Activated T-cell treated with anti-CD3 and anti-CD28 coated beads, Interleukin-2, amount 50 U/mL, for 72 hours (primary cell): Measurements from ENCODE around the gene PDGFRB. TPM values are rescaled to one million over a fixed set of nuclear protein-coding genes. Genes with fewer than 3 reads are reported as not detected.

Experiments used
- ATAC-seq, 2 donors: fragments of 150-1000 bp; cut with Tn5 transposase; replicated peaks in 1 of 2; 2 replicates each; pipeline ENCODE4 v1.10.0; 2021; ENCODE audit warnings: moderate library complexity in 2 of 2, mild to moderate bottlenecking in 1 of 2
- DNase-seq, 2 donors: peaks; one replicate each; pipeline ENCODE4 v3.0.0; 2021 to 2022; ENCODE audit warnings: mixed read lengths in 1 of 2
- H3K27ac Mint-ChIP-seq: one replicate; pipeline ENCODE4 v1.8.0; 2022; ENCODE audit warnings: mild to moderate bottlenecking, moderate library complexity, mixed read lengths
- H3K27me3 Mint-ChIP-seq: one replicate; pipeline ENCODE4 v1.8.0; 2022; ENCODE audit warnings: low read depth, mixed read lengths
- H3K36me3 Mint-ChIP-seq, 2 donors: one replicate each; pipeline ENCODE4 v1.8.0; 2022; ENCODE audit warnings: mixed read lengths in 2 of 2, mild to moderate bottlenecking in 1 of 2; ENCODE audit not compliant: insufficient read depth in 2 of 2
- H3K4me1 Mint-ChIP-seq: one replicate; pipeline ENCODE4 v1.8.0; 2022; ENCODE audit warnings: low read depth, mixed read lengths
- H3K4me3 Mint-ChIP-seq, 2 donors: one replicate each; pipeline ENCODE4 v1.8.0; 2022; ENCODE audit warnings: mild to moderate bottlenecking in 2 of 2, mixed read lengths in 2 of 2, moderate library complexity in 2 of 2
- H3K9me3 Mint-ChIP-seq, 2 donors: one replicate each; pipeline ENCODE4 v1.8.0; 2022; ENCODE audit warnings: mixed read lengths in 2 of 2
- total RNA-seq, 2 donors: library from RNA; stranded (reverse); gene quantifications; one replicate each; pipeline ENCODE4 v1.2.3, GENCODE V29; 2022

Gene PDGFRB
- total RNA-seq, 2 donors from 2014 or later, result 0.34 to 1.1 TPM

- Mint-ChIP-seq H3K27ac (no peak overlapping the region), H3K27me3 (peaks cover 39% of the 10 kb centered on the region), H3K9me3 (no peaks in the 10 kb centered on the region), H3K4me3 (no peak overlapping the region), H3K36me3 (no peaks in the 10 kb centered on the region), H3K4me1 (no peaks in the 10 kb centered on the region)
- ATAC-seq (no peak), DNase-seq (no peak)
Measured at GRCh38 chr5:150189326-150189725, 33.7 kb upstream of the PDGFRB start.

GRCh38 chr5:150188146-150188842 is 32.6 kb upstream of the PDGFRB start:
- no peaks in the 10 kb centered on the region for H3K4me1 Mint-ChIP-seq
- no peak overlapping the region for H3K4me3 Mint-ChIP-seq
- ATAC-seq (no peak), DNase-seq (no peak)
- H3K27ac Mint-ChIP-seq, result no peak overlapping the region
- no peaks in the 10 kb centered on the region for H3K36me3 Mint-ChIP-seq
- H3K27me3 Mint-ChIP-seq, result peaks cover 39% of the 10 kb centered on the region
- H3K9me3 Mint-ChIP-seq, result no peaks in the 10 kb centered on the region

- H3K9me3 Mint-ChIP-seq, result no peaks in the 10 kb centered on the region
- no peak for DNase-seq
- H3K4me3 Mint-ChIP-seq, result no peak overlapping the region
- H3K4me1 Mint-ChIP-seq, result no peaks in the 10 kb centered on the region
- H3K36me3 Mint-ChIP-seq, result no peaks in the 10 kb centered on the region
- no peak overlapping the region for H3K27ac Mint-ChIP-seq
- ATAC-seq, result no peak
- peaks cover 38% of the 10 kb centered on the region for H3K27me3 Mint-ChIP-seq
Measured at GRCh38 chr5:150186897-150187296, 31.3 kb upstream of the PDGFRB start.

- no peak for ATAC-seq
- Mint-ChIP-seq H3K27me3 (peaks cover 30% of the 10 kb centered on the region), H3K27ac (no peak overlapping the region), H3K4me3 (no peak overlapping the region), H3K36me3 (no peaks in the 10 kb centered on the region), H3K4me1 (no peaks in the 10 kb centered on the region), H3K9me3 (no peaks in the 10 kb centered on the region)
- DNase-seq, result no peak
Measured at GRCh38 chr5:150186137-150186536, 30.5 kb upstream of the PDGFRB start.

GRCh38 chr5:150184990-150185912 is 29.6 kb upstream of the PDGFRB start:
- Mint-ChIP-seq H3K4me3 (no peak overlapping the region), H3K27ac (no peak overlapping the region), H3K4me1 (no peaks in the 10 kb centered on the region)

GRCh38 chr5:150184006-150184405 is 28.4 kb upstream of the PDGFRB start:
- H3K27ac Mint-ChIP-seq, result no peak overlapping the region
- H3K27me3 Mint-ChIP-seq, result peaks cover 15% of the 10 kb centered on the region
- no peaks in the 10 kb centered on the region for H3K9me3 Mint-ChIP-seq
- H3K4me3 Mint-ChIP-seq, result no peak overlapping the region
- H3K36me3 Mint-ChIP-seq, result no peaks in the 10 kb centered on the region
- no peak for ATAC-seq
- DNase-seq, result no peak
- H3K4me1 Mint-ChIP-seq, result no peaks in the 10 kb centered on the region

More at GRCh38 chr5:150184990-150185912, 29.6 kb upstream of the PDGFRB start:
- ATAC-seq (no peak), DNase-seq (no peak)
- H3K36me3 Mint-ChIP-seq, result no peaks in the 10 kb centered on the region
- no peaks in the 10 kb centered on the region for H3K9me3 Mint-ChIP-seq
- H3K27me3 Mint-ChIP-seq, result peaks cover 23% of the 10 kb centered on the region

GRCh38 chr5:150183436-150183835 is 27.8 kb upstream of the PDGFRB start:
- Mint-ChIP-seq H3K27me3 (peaks cover 9% of the 10 kb centered on the region), H3K4me3 (no peak overlapping the region), H3K36me3 (no peaks in the 10 kb centered on the region), H3K27ac (no peak overlapping the region), H3K4me1 (no peaks in the 10 kb centered on the region), H3K9me3 (no peaks in the 10 kb centered on the region)
- no peak for DNase-seq
- ATAC-seq, result no peak

- ATAC-seq, result no peak
- H3K9me3 Mint-ChIP-seq, result no peaks in the 10 kb centered on the region
- peaks cover 7% of the 10 kb centered on the region for H3K27me3 Mint-ChIP-seq
- H3K27ac Mint-ChIP-seq, result no peak overlapping the region
- no peak overlapping the region for H3K4me3 Mint-ChIP-seq
- H3K36me3 Mint-ChIP-seq, result no peaks in the 10 kb centered on the region
- no peaks in the 10 kb centered on the region for H3K4me1 Mint-ChIP-seq
- DNase-seq, result no peak
Measured at GRCh38 chr5:150182774-150183173, 27.1 kb upstream of the PDGFRB start.

- H3K4me1 Mint-ChIP-seq, result no peaks in the 10 kb centered on the region
- no peak for ATAC-seq
- no peak overlapping the region for H3K27ac Mint-ChIP-seq
- no peak overlapping the region for H3K4me3 Mint-ChIP-seq
- DNase-seq, result no peak
- no peaks in the 10 kb centered on the region for H3K9me3 Mint-ChIP-seq
- no peaks in the 10 kb centered on the region for H3K36me3 Mint-ChIP-seq
- H3K27me3 Mint-ChIP-seq, result no peaks in the 10 kb centered on the region
Measured at GRCh38 chr5:150181766-150182545, 26.3 kb upstream of the PDGFRB start.

- no peaks in the 10 kb centered on the region for H3K9me3 Mint-ChIP-seq
- no peaks in the 10 kb centered on the region for H3K27me3 Mint-ChIP-seq
- no peak overlapping the region for H3K27ac Mint-ChIP-seq
Measured at GRCh38 chr5:150181027-150181426, 25.4 kb upstream of the PDGFRB start.

GRCh38 chr5:150180241-150181026 is 24.8 kb upstream of the PDGFRB start:
- Mint-ChIP-seq H3K27me3 (no peaks in the 10 kb centered on the region), H3K36me3 (no peaks in the 10 kb centered on the region), H3K27ac (no peak overlapping the region), H3K4me1 (no peaks in the 10 kb centered on the region), H3K9me3 (no peaks in the 10 kb centered on the region), H3K4me3 (no peak overlapping the region)
- no peak for ATAC-seq
- no peak for DNase-seq

More at GRCh38 chr5:150181027-150181426, 25.4 kb upstream of the PDGFRB start:
- DNase-seq, result no peak
- H3K36me3 Mint-ChIP-seq, result no peaks in the 10 kb centered on the region
- no peak overlapping the region for H3K4me3 Mint-ChIP-seq
- no peaks in the 10 kb centered on the region for H3K4me1 Mint-ChIP-seq
- no peak for ATAC-seq

GRCh38 chr5:150179019-150179620 is 23.5 kb upstream of the PDGFRB start:
- H3K27ac Mint-ChIP-seq, result no peak overlapping the region
- no peaks in the 10 kb centered on the region for H3K27me3 Mint-ChIP-seq
- H3K4me1 Mint-ChIP-seq, result no peaks in the 10 kb centered on the region
- ATAC-seq (no peak), DNase-seq (no peak)
- no peak overlapping the region for H3K4me3 Mint-ChIP-seq
- H3K36me3 Mint-ChIP-seq, result no peaks in the 10 kb centered on the region
- H3K9me3 Mint-ChIP-seq, result no peaks in the 10 kb centered on the region
